Glutamatergic neuron (in vitro differentiated cells): ENCODE measurements around the gene CHTF18. TPM values are rescaled to one million over a fixed set of nuclear protein-coding genes. Genes with fewer than 3 reads are reported as not detected.

ENCODE experiments used
- DNase-seq: peaks from one replicate; pipeline ENCODE4 v3.0.0; 2022
- H3K27ac Mint-ChIP-seq: one replicate; pipeline ENCODE4 v1.8.0; 2020; ENCODE audit warnings: mild to moderate bottlenecking, mixed read lengths, inconsistent platforms; ENCODE audit not compliant: unreplicated experiment
- H3K27me3 Mint-ChIP-seq: one replicate; pipeline ENCODE4 v1.8.0; 2020; ENCODE audit warnings: mild to moderate bottlenecking, moderate library complexity, mixed read lengths, inconsistent platforms; ENCODE audit not compliant: unreplicated experiment
- H3K36me3 Mint-ChIP-seq: one replicate; pipeline ENCODE4 v1.8.0; 2020; ENCODE audit warnings: mild to moderate bottlenecking, mixed read lengths, inconsistent platforms; ENCODE audit not compliant: unreplicated experiment
- H3K4me1 Mint-ChIP-seq: one replicate; pipeline ENCODE4 v1.8.0; 2020; ENCODE audit warnings: mild to moderate bottlenecking, low read depth, mixed read lengths, inconsistent platforms; ENCODE audit not compliant: unreplicated experiment
- H3K4me3 Mint-ChIP-seq: one replicate; pipeline ENCODE4 v1.8.0; 2020; ENCODE audit warnings: mild to moderate bottlenecking, mixed read lengths, inconsistent platforms; ENCODE audit not compliant: unreplicated experiment
- H3K9me3 Mint-ChIP-seq: one replicate; pipeline ENCODE4 v1.8.0; 2020; ENCODE audit warnings: mild to moderate bottlenecking, moderate library complexity, mixed read lengths, inconsistent platforms; ENCODE audit not compliant: unreplicated experiment
- CTCF ChIP-seq: fragments of 200-600 bp; sonication (generic); IDR thresholded peaks from one replicate; pipeline ENCODE4 v1.5.0; 2021; ENCODE audit not compliant: partially characterized antibody, unreplicated experiment
- total RNA-seq: library from RNA; stranded (reverse); fragmentation: NEBNext Ultra II Directional; extraction: Animal tissue kit (Norgen Biotek cat#: 25700); gene quantifications from one replicate; pipeline ENCODE4 v1.2.1, GENCODE V29; 2021; ENCODE audit not compliant: unreplicated experiment

Gene CHTF18
- total RNA-seq, 1 donor from 2014 or later: 49.2 TPM

GRCh38 chr16:821751-822150 lies 33.3 kb downstream of the CHTF18 start:
- H3K27ac Mint-ChIP-seq: no peak overlapping the region
- H3K9me3 Mint-ChIP-seq: peaks cover 11% of the 10 kb centered on the region

GRCh38 chr16:822174-822908 lies 33.9 kb downstream of the CHTF18 start:
- H3K9me3 Mint-ChIP-seq: peaks cover 11% of the 10 kb centered on the region
- H3K36me3 Mint-ChIP-seq: no peaks in the 10 kb centered on the region
- no peak overlapping the region for H3K27ac Mint-ChIP-seq
- no peak for TF ChIP-seq CTCF
- no peak for DNase-seq
- peaks cover 4% of the 10 kb centered on the region for H3K4me1 Mint-ChIP-seq
- peaks cover 4% of the 10 kb centered on the region for H3K27me3 Mint-ChIP-seq
- H3K4me3 Mint-ChIP-seq: no peak overlapping the region

More at GRCh38 chr16:821751-822150, 33.3 kb downstream of the CHTF18 start:
- Mint-ChIP-seq H3K36me3 (no peaks in the 10 kb centered on the region), H3K27me3 (peaks cover 4% of the 10 kb centered on the region), H3K4me3 (no peak overlapping the region), H3K4me1 (peaks cover 4% of the 10 kb centered on the region)
- no peak for DNase-seq
- TF ChIP-seq CTCF: no peak

- H3K36me3 Mint-ChIP-seq: no peaks in the 10 kb centered on the region
- no peak for DNase-seq
- H3K9me3 Mint-ChIP-seq: peaks cover 11% of the 10 kb centered on the region
- H3K27me3 Mint-ChIP-seq: peaks cover 4% of the 10 kb centered on the region
- no peak for TF ChIP-seq CTCF
- H3K4me3 Mint-ChIP-seq: no peak overlapping the region
- H3K4me1 Mint-ChIP-seq: peaks cover 4% of the 10 kb centered on the region
- H3K27ac Mint-ChIP-seq: no peak overlapping the region
Measured at GRCh38 chr16:822909-823297, 34.5 kb downstream of the CHTF18 start.

GRCh38 chr16:824194-824593 lies 35.8 kb downstream of the CHTF18 start:
- H3K27ac Mint-ChIP-seq: no peak overlapping the region
- no peak for TF ChIP-seq CTCF
- peaks cover 11% of the 10 kb centered on the region for H3K9me3 Mint-ChIP-seq

GRCh38 chr16:824601-825000 lies 36.2 kb downstream of the CHTF18 start:
- Mint-ChIP-seq H3K9me3 (peaks cover 11% of the 10 kb centered on the region), H3K4me1 (peaks cover 4% of the 10 kb centered on the region), H3K36me3 (no peaks in the 10 kb centered on the region), H3K27me3 (peaks cover 4% of the 10 kb centered on the region), H3K27ac (no peak overlapping the region), H3K4me3 (no peak overlapping the region)
- TF ChIP-seq CTCF: no peak
- DNase-seq: no peak

More at GRCh38 chr16:824194-824593, 35.8 kb downstream of the CHTF18 start:
- no peak for DNase-seq
- Mint-ChIP-seq H3K27me3 (peaks cover 4% of the 10 kb centered on the region), H3K36me3 (no peaks in the 10 kb centered on the region), H3K4me1 (peaks cover 4% of the 10 kb centered on the region), H3K4me3 (no peak overlapping the region)
